Activated CD4-positive, alpha-beta T cell treated with anti-CD3 and anti-CD28 coated beads for 36 hours (primary cell): ENCODE data around the gene GGCX. TPM values are rescaled to one million over a fixed set of nuclear protein-coding genes. Genes with fewer than 3 reads are reported as not detected.
A peak's percentile ranks its signal among the peaks of the same experiment; 100 is the strongest.

Experiments
- ATAC-seq: fragments of 200-7000 bp; cut with Tn5 transposase; one replicate; pipeline ENCODE4 v1.10.0; 2021; ENCODE audit warnings: mild to moderate bottlenecking, moderate library complexity
- CTCF ChIA-PET: fragments of 350-600 bp; sonication (Branson Sonifier 250); formaldehyde crosslinking; loops from one replicate; lab custom pipeline; 2021; ENCODE audit warnings: antibody characterized with exemption; lab: Charles Lee
- POLR2A ChIA-PET: fragments of 350-600 bp; sonication (Branson Sonifier 250); formaldehyde crosslinking; loops from one replicate; lab custom pipeline; 2021; ENCODE audit warnings: antibody characterized with exemption, inconsistent platforms; lab: Charles Lee
- DNase-seq: peaks from one replicate; pipeline ENCODE4 v3.0.0-alpha.2; 2020
- H3K27ac Mint-ChIP-seq: one replicate; pipeline ENCODE4 v1.8.0; 2021; ENCODE audit warnings: mixed read lengths
- H3K27me3 Mint-ChIP-seq: one replicate; pipeline ENCODE4 v1.8.0; 2021; ENCODE audit warnings: mixed read lengths
- H3K36me3 Mint-ChIP-seq: one replicate; pipeline ENCODE4 v1.8.0; 2021; ENCODE audit warnings: low read depth, mixed read lengths
- H3K4me1 Mint-ChIP-seq: one replicate; pipeline ENCODE4 v1.8.0; 2021; ENCODE audit warnings: mixed read lengths
- H3K4me3 Mint-ChIP-seq: one replicate; pipeline ENCODE4 v1.8.0; 2021; ENCODE audit warnings: mild to moderate bottlenecking, moderate library complexity, mixed read lengths
- H3K9me3 Mint-ChIP-seq: one replicate; pipeline ENCODE4 v1.8.0; 2021; ENCODE audit warnings: low read depth, mixed read lengths
- intact Hi-C, 2 experiments: fragments of 100-400 bp; cut with DNase I in 1 of 2; cut with micrococcal nuclease in 1 of 2; formaldehyde crosslinking; loops; one replicate each; pipeline versions ENCODE4 v1.14.2 to v1.15.1; 2022 to 2024; cut with DNase I, micrococcal nuclease
- total RNA-seq, 2 experiments: library from RNA; stranded (reverse); gene quantifications; one replicate each; pipeline ENCODE4 v1.2.3, GENCODE V29; 2021

GGCX gene
- total RNA-seq, 2 experiments from 2014 or later: 20.1 to 22.2 TPM

DNA sequence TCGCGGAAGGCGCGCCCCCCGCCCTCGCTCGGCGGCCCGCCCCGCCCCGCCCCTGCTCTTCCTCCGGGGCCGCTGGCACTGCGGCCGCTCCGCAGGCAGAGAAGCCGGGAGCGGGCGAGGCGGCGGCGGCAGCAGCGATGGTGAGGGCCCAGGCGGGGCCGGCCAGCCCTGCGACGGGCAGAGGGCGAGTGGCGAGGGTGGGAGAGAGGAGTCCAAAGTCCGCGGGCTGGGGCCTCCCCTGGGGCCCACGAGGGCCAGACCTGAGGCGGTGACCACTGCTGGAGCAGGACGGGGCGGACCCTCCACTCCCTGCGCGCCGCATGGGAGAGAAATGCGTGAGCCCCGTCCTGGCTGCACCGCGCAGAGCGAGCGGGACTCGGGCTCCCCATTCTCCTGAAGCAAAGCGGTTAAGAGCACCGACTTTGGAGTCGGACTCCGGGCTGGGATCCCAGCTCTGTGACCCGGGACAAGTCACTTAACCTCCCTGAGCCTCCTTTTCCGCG, 23.1 kb upstream of the GGCX start, which contains the start of gene VAMP5:
VAMP5 (plus strand) TSS at position 78 of the 503 bp plus-strand sequence; CDS start at position 138, 60 bp downstream.
- Mint-ChIP-seq H3K27ac (peak within 1 kb of the TSS; percentile 87), H3K9me3 (no peaks in the 10 kb centered on the region), H3K4me1 (peaks cover 38% of the 10 kb centered on the region), H3K27me3 (no peaks in the 10 kb centered on the region), H3K4me3 (peak within 1 kb of the TSS; percentile 75), H3K36me3 (peaks cover 23% of the 10 kb centered on the region)
- ATAC-seq (peak; percentile 20), DNase-seq (peak; percentile 30)
- POLR2A ChIA-PET: interaction anchor here (0.6 to 0.8 kb wide), 2 partner anchors 21 to 32 kb away, joined by 3 to 6 read pairs; no protein-coding TSS in a partner anchor
- CTCF ChIA-PET: interaction anchor here (1.4 to 2.5 kb wide), 2 partner anchors 10 to 33 kb away, joined by 6 to 9 read pairs; no protein-coding TSS in a partner anchor
- intact Hi-C loops: no loop called here

DNA sequence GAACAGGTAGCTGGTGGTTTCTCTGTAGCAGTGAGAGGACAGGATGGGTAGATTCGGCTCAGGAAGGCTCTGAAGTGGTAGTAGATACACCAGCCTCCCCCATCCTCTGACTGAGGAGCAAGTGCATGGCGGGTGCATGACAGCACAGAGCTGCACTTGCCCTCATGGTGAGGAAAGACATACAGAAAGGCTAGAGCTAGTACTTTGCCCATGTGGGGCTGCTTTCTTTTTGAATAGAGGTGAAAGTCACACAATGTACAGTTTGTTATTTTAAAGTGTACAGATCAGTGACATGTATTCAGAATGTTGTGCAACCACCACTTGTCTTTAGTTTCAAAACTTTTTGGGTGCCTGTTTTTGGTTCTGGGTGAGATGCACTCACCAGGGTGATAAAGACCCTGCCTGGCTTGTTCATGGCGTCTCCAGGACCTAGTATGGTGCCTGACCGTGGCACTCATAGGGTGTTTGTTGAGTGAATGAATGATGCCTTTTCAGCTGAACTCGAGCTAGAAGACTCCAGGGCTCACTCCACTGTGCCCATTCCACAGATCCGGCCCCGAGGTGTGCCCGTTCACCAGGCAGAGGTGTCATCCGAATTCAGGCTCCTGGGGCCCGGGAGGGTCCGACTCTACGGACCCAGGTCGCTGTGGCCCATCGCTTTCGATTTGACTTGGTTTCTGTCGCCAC, 22.5 kb upstream of the GGCX start:
- ATAC-seq (peak; percentile 59), DNase-seq (peak; percentile 61)
- peak overlapping the region; percentile 87 for H3K27ac Mint-ChIP-seq
- ChIA-PET POLR2A (interaction anchor here (0.7 to 0.8 kb wide), 2 partner anchors 16 to 32 kb away, joined by 3 to 4 read pairs; no protein-coding TSS in a partner anchor), CTCF (interaction anchor here (0.8 to 2.5 kb wide), 3 partner anchors 11 to 33 kb away, joined by 4 to 9 read pairs (median 6); no protein-coding TSS in a partner anchor)
- H3K9me3 Mint-ChIP-seq: no peaks in the 10 kb centered on the region
- intact Hi-C loops: no loop called here
- H3K4me1 Mint-ChIP-seq: peaks cover 44% of the 10 kb centered on the region
- H3K27me3 Mint-ChIP-seq: no peaks in the 10 kb centered on the region
- peaks cover 25% of the 10 kb centered on the region for H3K36me3 Mint-ChIP-seq
- H3K4me3 Mint-ChIP-seq: peak overlapping the region; percentile 75

DNA sequence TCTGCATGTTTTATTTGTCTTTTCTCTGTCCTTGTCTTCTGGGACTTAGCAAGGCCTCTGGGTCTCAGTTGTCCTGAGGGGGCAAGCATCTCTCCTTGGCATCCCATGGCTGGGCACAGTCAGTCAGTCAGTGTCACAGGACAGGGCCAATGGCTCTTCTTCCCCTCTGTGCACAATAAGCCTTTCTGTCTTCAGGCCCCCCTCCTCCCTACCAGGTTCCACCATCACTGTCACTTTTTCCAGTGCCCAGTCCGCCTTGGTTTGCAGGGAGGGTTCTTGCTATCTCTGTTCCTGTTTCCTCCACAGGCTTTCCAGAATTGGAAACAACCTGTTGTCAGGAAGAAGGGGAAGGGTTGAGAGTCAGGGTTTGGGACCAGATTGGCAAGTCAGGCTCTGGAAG, 21.2 kb upstream of the GGCX start:
- no peak overlapping the region for H3K4me3 Mint-ChIP-seq
- no peaks in the 10 kb centered on the region for H3K27me3 Mint-ChIP-seq
- no peak for ATAC-seq
- DNase-seq: no peak
- intact Hi-C loops: loop anchor here in 1 of 2 experiments (1.0 kb wide), 1 partner anchor 21 kb away; the partner anchor contains the start of gene GGCX
- peaks cover 25% of the 10 kb centered on the region for H3K36me3 Mint-ChIP-seq
- POLR2A ChIA-PET: no interaction called here
- H3K9me3 Mint-ChIP-seq: no peaks in the 10 kb centered on the region
- H3K27ac Mint-ChIP-seq: peak overlapping the region; percentile 78
- CTCF ChIA-PET: interaction anchor here (1.3 kb wide), 1 partner anchor 21 kb away, joined by 4 read pairs; the partner anchor contains the start of gene TMEM150A
- peaks cover 47% of the 10 kb centered on the region for H3K4me1 Mint-ChIP-seq

DNA sequence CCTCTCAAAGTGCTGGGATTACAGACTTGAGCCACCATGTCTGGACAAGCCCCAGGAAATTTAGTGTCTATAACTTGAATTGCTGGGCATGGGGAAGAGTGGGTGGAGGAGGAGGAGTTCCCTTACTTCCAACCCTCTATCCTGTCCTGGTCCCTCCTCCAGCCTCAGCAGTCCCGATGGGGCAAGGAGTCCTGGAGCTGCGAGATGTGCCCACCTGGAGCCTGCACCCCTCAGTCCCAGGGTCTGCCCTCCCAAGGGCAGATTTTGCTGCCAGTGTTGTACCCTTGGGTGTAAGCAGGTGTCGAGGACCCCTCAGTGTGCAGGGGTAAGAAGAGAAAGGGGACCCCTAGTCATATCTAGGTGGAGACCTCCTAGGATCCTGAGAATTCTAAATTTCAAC, 18.9 kb upstream of the GGCX start:
- CTCF ChIA-PET: interaction anchor here (1.0 to 1.3 kb wide), 2 partner anchors 14 to 56 kb away, joined by 4 to 6 read pairs; no protein-coding TSS in a partner anchor
- ATAC-seq (no peak), DNase-seq (no peak)
- Mint-ChIP-seq H3K4me1 (peaks cover 40% of the 10 kb centered on the region), H3K27ac (no peak overlapping the region), H3K4me3 (no peak overlapping the region), H3K27me3 (no peaks in the 10 kb centered on the region), H3K36me3 (peaks cover 25% of the 10 kb centered on the region), H3K9me3 (no peaks in the 10 kb centered on the region)
- POLR2A ChIA-PET: no interaction called here
- intact Hi-C loops: no loop called here

DNA sequence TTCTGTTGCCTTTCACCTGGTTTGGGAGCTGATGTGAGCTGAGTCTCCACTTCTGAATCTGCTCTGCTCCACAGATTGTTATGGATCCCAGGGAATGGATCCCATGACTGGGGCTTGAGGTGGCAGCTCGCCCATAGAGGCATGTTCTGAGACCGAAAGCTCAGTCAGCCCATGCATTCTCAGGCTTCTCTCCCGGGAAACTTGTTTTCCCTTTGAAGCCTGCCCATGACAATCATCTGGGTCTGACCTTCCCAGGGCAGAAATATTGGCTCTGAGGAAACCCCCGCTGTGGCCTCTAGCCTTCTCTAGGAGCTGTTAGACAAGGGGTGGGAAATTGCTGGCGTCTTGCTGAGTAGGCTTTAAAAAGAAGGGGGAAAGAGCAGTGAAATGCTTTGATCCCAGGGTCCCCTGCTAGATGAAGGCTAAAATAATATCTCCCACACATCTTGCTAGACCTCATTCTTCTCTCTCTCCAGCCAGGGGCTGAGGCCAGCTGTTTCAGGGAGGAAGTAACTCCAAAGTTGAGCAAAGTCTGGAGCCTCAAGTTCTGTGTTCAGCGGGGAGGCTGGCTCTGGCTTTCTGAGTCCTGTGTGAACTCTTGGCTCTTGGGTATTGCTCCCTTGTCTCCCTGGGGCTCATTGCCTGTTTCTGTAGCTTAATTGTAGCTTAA, 18.1 kb upstream of the GGCX start:
- Mint-ChIP-seq H3K36me3 (peaks cover 25% of the 10 kb centered on the region), H3K4me3 (peak overlapping the region; percentile 98), H3K4me1 (peaks cover 34% of the 10 kb centered on the region), H3K9me3 (no peaks in the 10 kb centered on the region), H3K27ac (peak overlapping the region; percentile 91), H3K27me3 (no peaks in the 10 kb centered on the region)
- intact Hi-C loops: loop anchor here in 1 of 2 experiments (2.0 to 5.0 kb wide), 2 partner anchors 19 to 33 kb away; partner anchors contain the start of genes C2orf68 and GGCX
- ATAC-seq: no peak
- POLR2A ChIA-PET: interaction anchor here (0.9 kb wide), 1 partner anchor 34 kb away, joined by 4 read pairs; no protein-coding TSS in a partner anchor
- CTCF ChIA-PET: interaction anchor here (0.6 to 2.7 kb wide), 8 partner anchors 12 to 167 kb away, joined by 3 to 8 read pairs (median 4); partner anchors contain the start of genes RNF181 and TMEM150A
- DNase-seq: no peak

DNA sequence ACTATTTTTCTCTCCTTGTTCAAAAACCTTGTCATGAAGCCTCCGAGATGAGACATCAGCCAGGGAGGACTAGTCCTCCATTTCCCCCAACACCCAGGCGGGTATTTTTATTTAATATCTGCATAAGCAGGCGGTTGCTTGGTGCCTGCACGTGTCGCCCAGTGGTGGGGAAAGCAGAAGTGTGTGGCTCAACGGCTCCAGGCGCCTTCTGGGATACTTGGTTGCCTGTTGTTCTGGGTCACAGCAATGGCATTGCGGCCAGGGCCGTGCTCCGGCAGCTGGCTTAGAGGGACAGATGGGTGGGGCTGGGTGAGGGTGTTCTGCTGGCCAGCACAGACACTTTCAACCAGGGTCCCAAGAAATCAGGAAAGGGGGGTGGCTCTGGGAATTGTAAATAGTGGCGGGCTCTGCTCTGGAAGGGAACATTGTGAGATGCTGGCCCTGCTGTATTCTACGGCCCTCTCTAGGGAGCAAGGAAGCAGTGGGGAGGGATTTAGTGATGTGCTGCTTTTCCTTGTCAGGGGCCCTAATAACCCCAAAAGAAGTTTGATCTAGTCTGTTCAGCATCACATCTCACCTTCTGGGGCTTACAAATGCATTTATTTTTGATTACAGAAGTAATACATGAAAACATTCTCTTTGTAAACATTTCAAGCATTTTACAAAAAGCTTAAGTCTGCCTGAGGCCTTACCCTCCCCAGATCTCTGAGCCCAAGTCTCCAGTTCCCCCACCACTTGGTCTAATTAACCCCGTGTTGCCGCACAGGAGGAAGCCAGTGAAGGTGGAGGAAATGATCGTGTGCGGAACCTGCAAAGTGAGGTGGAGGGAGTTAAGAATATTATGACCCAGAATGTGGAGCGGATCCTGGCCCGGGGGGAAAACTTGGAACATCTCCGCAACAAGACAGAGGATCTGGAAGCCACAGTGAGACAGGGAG, 17.2 kb upstream of the GGCX start:
- Mint-ChIP-seq H3K27me3 (no peaks in the 10 kb centered on the region), H3K4me3 (peak overlapping the region; percentile 98), H3K36me3 (peaks cover 24% of the 10 kb centered on the region), H3K9me3 (no peaks in the 10 kb centered on the region), H3K4me1 (peaks cover 29% of the 10 kb centered on the region), H3K27ac (peak overlapping the region; percentile 91)
- ChIA-PET POLR2A (interaction anchor here (0.9 to 1.6 kb wide), 3 partner anchors 30 to 40 kb away, joined by 3 to 5 read pairs (median 4); partner anchors contain the start of gene MAT2A), CTCF (interaction anchor here (0.6 to 2.7 kb wide), 8 partner anchors 16 to 188 kb away, joined by 3 to 8 read pairs (median 3); partner anchors contain the start of genes GGCX, RNF181 and TMEM150A)
- DNase-seq (peak; percentile 56), ATAC-seq (peak; percentile 48)
- intact Hi-C loops: loop anchor here (1.0 to 5.0 kb wide), 3 partner anchors 17 to 34 kb away; partner anchors contain the start of genes RNF181 (in 2 of the 2), C2orf68 (in 1 of the 2) and GGCX (in 1 of the 2)

DNA sequence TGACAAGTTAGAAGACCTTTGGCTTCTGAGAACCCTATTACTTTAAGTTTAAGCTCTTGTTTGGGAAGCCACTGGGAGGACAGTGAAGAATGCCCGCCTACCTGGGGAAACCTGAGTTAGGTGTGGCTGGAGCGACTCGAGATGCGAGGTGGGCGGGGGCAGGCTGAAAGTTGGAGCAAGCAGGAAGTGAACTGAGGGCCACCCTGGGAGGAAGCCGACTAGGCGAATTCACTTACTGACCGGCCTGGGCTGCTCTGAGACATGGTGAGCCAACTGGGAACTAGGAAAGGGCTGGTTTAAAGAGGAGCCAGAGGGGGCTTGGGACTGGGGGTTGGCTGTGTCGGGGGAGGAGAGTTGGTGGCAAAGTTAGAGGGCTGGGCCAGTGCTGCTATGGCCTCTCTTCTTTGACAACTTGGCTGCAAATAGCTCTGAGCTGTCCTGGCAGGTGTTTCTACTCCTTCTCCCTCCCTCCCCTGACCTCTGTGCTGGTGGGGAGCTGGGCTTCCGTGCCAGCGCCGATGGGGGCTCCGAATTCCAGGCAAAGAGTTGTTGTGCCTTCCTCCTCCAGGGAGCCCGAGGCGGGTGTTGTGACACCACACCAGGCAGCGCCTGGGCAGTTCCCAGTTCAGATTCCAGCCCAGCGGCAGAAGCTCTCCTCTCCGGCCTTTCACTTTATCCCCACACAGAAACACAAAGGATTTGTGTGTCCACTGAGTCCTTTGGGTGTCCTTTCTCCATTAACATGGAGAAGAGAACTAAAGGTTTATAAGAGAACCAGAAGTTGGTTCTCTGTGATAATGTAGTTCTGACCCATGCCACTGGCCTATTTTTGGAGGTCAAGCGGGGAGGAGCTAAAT, 16.3 kb upstream of the GGCX start, which contains the start of gene VAMP8:
VAMP8 (plus strand) TSS at position 201 of the 857 bp plus-strand sequence; CDS start at position 262, 61 bp downstream.
- H3K36me3 Mint-ChIP-seq: peaks cover 18% of the 10 kb centered on the region
- peak; percentile 88 for ATAC-seq
- peak; percentile 81 for DNase-seq
- H3K27me3 Mint-ChIP-seq: no peaks in the 10 kb centered on the region
- peak within 1 kb of the TSS; percentile 91 for H3K27ac Mint-ChIP-seq
- POLR2A ChIA-PET: interaction anchor here (0.6 to 1.6 kb wide), 4 partner anchors 29 to 140 kb away, joined by 3 to 5 read pairs (median 4); partner anchors contain the start of gene MAT2A
- peaks cover 25% of the 10 kb centered on the region for H3K4me1 Mint-ChIP-seq
- intact Hi-C loops: loop anchor here (1.0 to 5.0 kb wide), 5 partner anchors 16 to 35 kb away; partner anchors contain the start of genes GGCX (in 2 of the 2), RNF181 (in 2 of the 2) and C2orf68 (in 1 of the 2)
- CTCF ChIA-PET: interaction anchor here (0.6 to 2.7 kb wide), 10 partner anchors 17 to 235 kb away, joined by 3 to 8 read pairs (median 4); partner anchors contain the start of genes GGCX and RNF181
- peak within 1 kb of the TSS; percentile 98 for H3K4me3 Mint-ChIP-seq
- no peaks in the 10 kb centered on the region for H3K9me3 Mint-ChIP-seq

DNA sequence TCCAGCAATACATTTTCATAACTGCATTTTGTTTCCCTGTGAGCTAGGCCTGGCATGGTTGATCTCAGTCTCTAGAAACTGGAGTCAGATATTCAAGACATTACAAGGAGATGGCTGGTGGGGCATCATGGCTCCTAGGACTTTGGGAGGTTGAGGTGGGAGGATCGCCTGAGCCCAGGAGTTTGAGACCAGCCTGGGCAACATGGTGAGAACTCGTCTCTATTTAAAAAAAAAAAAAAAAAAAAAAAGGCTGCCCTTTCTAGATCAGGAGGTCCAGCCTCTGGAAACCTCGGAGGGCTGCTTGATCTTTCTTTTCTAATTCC, 15.7 kb upstream of the GGCX start:
- POLR2A ChIA-PET: interaction anchor here (0.6 to 1.6 kb wide), 4 partner anchors 28 to 140 kb away, joined by 3 to 5 read pairs (median 4); partner anchors contain the start of gene MAT2A

DNA sequence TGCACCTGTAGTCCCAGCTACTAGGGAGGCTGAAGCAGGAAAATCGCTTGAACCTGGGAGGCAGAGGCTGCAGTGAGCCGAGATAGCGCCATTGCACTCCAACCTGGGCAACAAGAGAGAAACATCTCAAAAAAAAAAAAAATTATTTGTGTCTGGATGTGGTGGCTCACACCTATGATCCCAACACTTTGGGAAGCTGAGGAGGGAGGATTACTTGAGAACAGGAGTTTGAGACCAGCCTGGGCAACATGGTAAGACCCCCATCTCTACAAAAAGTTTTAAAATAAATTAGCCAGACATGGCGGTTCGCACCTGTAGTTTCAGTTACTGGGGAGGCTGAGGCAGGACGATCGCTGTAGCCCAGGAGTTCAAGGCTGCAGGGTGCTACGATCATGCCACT, 14.4 kb upstream of the GGCX start:
- ChIA-PET POLR2A (interaction anchor here (0.6 kb wide), 1 partner anchor 15 kb away, joined by 3 read pairs; no protein-coding TSS in a partner anchor), CTCF (interaction anchor here (0.6 to 0.7 kb wide), 2 partner anchors 57 to 217 kb away, joined by 3 to 4 read pairs; no protein-coding TSS in a partner anchor)
- H3K27me3 Mint-ChIP-seq: no peaks in the 10 kb centered on the region
- DNase-seq (no peak), ATAC-seq (no peak)
- H3K4me3 Mint-ChIP-seq: no peak overlapping the region
- H3K4me1 Mint-ChIP-seq: peaks cover 21% of the 10 kb centered on the region
- H3K27ac Mint-ChIP-seq: no peak overlapping the region
- peaks cover 7% of the 10 kb centered on the region for H3K36me3 Mint-ChIP-seq
- H3K9me3 Mint-ChIP-seq: no peaks in the 10 kb centered on the region
- intact Hi-C loops: loop anchor here (2.0 to 5.0 kb wide), 2 partner anchors 35 to 37 kb away; partner anchors contain the start of gene C2orf68 (in 1 of the 2)

More for the DNA sequence above, 15.7 kb upstream of the GGCX start:
- Mint-ChIP-seq H3K27me3 (no peaks in the 10 kb centered on the region), H3K4me3 (peak overlapping the region; percentile 98), H3K36me3 (peaks cover 15% of the 10 kb centered on the region), H3K4me1 (peaks cover 25% of the 10 kb centered on the region), H3K9me3 (no peaks in the 10 kb centered on the region), H3K27ac (peak overlapping the region; percentile 91)
- DNase-seq (no peak), ATAC-seq (no peak)
- intact Hi-C loops: loop anchor here (1.0 to 5.0 kb wide), 3 partner anchors 16 to 35 kb away; partner anchors contain the start of genes C2orf68 (in 1 of the 2) and GGCX (in 1 of the 2)
- CTCF ChIA-PET: interaction anchor here (0.6 to 2.7 kb wide), 7 partner anchors 16 to 234 kb away, joined by 3 to 8 read pairs (median 4); partner anchors contain the start of genes GGCX and RNF181
